HepG2 (cell line): Measurements from ENCODE around the gene CFL1. TPM values are rescaled to one million over a fixed set of nuclear protein-coding genes. Genes with fewer than 3 reads are reported as not detected.

Experiments used
- ATAC-seq: fragments of 200-7000 bp; cut with Tn5 transposase; 3 replicates; pipeline ENCODE4 v1.9.1; 2020; ENCODE audit warnings: mild to moderate bottlenecking, moderate library complexity
- BruUV-seq: library from RNA; stranded (reverse); fragments of 400-500 nt; replicated peaks from 2 replicates; lab custom pipeline; 2021; lab: Mats Ljungman, UMichigan
- CTCF ChIA-PET: fragments of 300-600 bp; formaldehyde crosslinking; extraction: SDS; loops from one replicate; lab custom pipeline; 2021; ENCODE audit warnings: low total read pairs, inconsistent platforms, low intra/inter-chr PET ratio; lab: Yijun Ruan, JAX
- POLR2A ChIA-PET: fragments of 350-600 bp; sonication (Branson Sonifier 250); formaldehyde crosslinking; loops from one replicate; lab custom pipeline; 2020; ENCODE audit warnings: antibody characterized with exemption, inconsistent platforms; lab: Yijun Ruan, JAX
- DNase-seq: peaks from one replicate; pipeline ENCODE4 v3.0.0-alpha.2; 2015; ENCODE audit warnings: low spot score
- FAIRE-seq: peaks from 3 replicates; lab custom pipeline; 2011; peaks lifted over from hg19 to GRCh38; lab: Jason Lieb, UNC
- H2AFZ ChIP-seq: one replicate; pipeline ENCODE4 v1.6.1; 2011; ENCODE audit warnings: low read length, inconsistent platforms
- H3K27ac ChIP-seq: fragments of 300-600 bp; 3 replicates; pipeline ENCODE4 v1.8.0; 2011; ENCODE audit warnings: mixed run types, mild to moderate bottlenecking, mixed read lengths, low read length, inconsistent platforms; ENCODE audit not compliant: insufficient read depth; ENCODE audit errors: extremely low read length
- H3K27me3 ChIP-seq, 2 experiments: fragments of 200-600 bp in 1 of 2; 2 replicates in 1 of 2; 3 replicates in 1 of 2; pipeline versions ENCODE4 v1.6.0 to v1.8.0; 2011; ENCODE audit warnings: low read length in 2 of 2, mild to moderate bottlenecking in 2 of 2, moderate library complexity in 2 of 2, inconsistent platforms in 1 of 2; ENCODE audit not compliant: insufficient read depth in 2 of 2, control insufficient read depth in 1 of 2
- H3K36me3 ChIP-seq, 2 experiments: fragments of 200-600 bp in 1 of 2; replicated peaks in 1 of 2; 2 replicates in 1 of 2; 3 replicates in 1 of 2; pipeline versions ENCODE4 v1.5.1 to v1.8.0; 2011; ENCODE audit warnings: low read length in 2 of 2, inconsistent platforms in 1 of 2; ENCODE audit not compliant: insufficient read depth in 2 of 2, control insufficient read depth in 1 of 2
- H3K4me1 ChIP-seq: 2 replicates; pipeline ENCODE4 v1.5.1; 2012; ENCODE audit warnings: low read length, inconsistent platforms; ENCODE audit not compliant: insufficient read depth
- H3K4me2 ChIP-seq: 2 replicates; pipeline ENCODE4 v1.6.0; 2011; ENCODE audit warnings: low read depth, low read length, inconsistent platforms
- H3K4me3 ChIP-seq, 3 experiments: fragments of 200-600 bp in 1 of 3; sonication (generic), shearing (Covaris generic) in 1 of 3; replicated peaks in 1 of 3; 2 replicates each; pipeline ENCODE4 v1.5.1; 2011 to 2016; ENCODE audit warnings: low read length in 3 of 3, inconsistent platforms in 2 of 3, low read depth in 2 of 3, mild to moderate bottlenecking in 2 of 3, control low read depth in 1 of 3, mixed read lengths in 1 of 3; ENCODE audit not compliant: insufficient read depth in 1 of 3
- H3K79me2 ChIP-seq: one replicate; pipeline ENCODE4 v1.6.1; 2011; ENCODE audit warnings: low read length, inconsistent platforms; ENCODE audit not compliant: insufficient read depth
- H3K9ac ChIP-seq: 2 replicates; pipeline ENCODE4 v1.6.0; 2011; ENCODE audit warnings: mild to moderate bottlenecking, low read depth, low read length, inconsistent platforms; ENCODE audit not compliant: insufficient read depth
- H3K9me3 ChIP-seq: 2 replicates; pipeline ENCODE4 v1.5.1; 2012; ENCODE audit warnings: mild to moderate bottlenecking, low read length
- H4K20me1 ChIP-seq: 2 replicates; pipeline ENCODE4 v1.6.0; 2011; ENCODE audit warnings: inconsistent platforms, mild to moderate bottlenecking, low read length, moderate library complexity; ENCODE audit not compliant: insufficient read depth
- AKAP8 ChIP-seq: sonication (generic); formaldehyde crosslinking; IDR thresholded peaks from 2 replicates; pipeline ENCODE4 v1.5.1; 2020; ENCODE audit warnings: mild to moderate bottlenecking, missing genetic modification reagents
- CREB1 ChIP-seq, 2 experiments: fragments of 450-650 bp in 1 of 2; IDR thresholded peaks; 2 replicates each; pipeline ENCODE4 v1.6.1; 2016 to 2017; ENCODE audit warnings: control low read depth in 1 of 2, mild to moderate bottlenecking in 1 of 2, missing compliant biosample characterization in 1 of 2, missing genetic modification characterization in 1 of 2
- DPF2 ChIP-seq: sonication (generic); formaldehyde crosslinking; IDR thresholded peaks from 2 replicates; pipeline ENCODE4 v1.4.0; 2020; ENCODE audit warnings: mild to moderate bottlenecking, low read depth, missing genetic modification reagents, borderline replicate concordance
- FOXM1 ChIP-seq: sonication (generic); formaldehyde crosslinking; IDR thresholded peaks from 2 replicates; pipeline ENCODE4 v1.5.0; 2020; ENCODE audit warnings: missing genetic modification reagents
- HMG20B ChIP-seq: conservative IDR thresholded peaks from 2 replicates; pipeline ENCODE4 v1.6.1; 2016; ENCODE audit warnings: missing genetic modification reagents, missing compliant biosample characterization
- HNF1B ChIP-seq: sonication (generic); formaldehyde crosslinking; IDR thresholded peaks from 2 replicates; pipeline ENCODE4 v1.5.1; 2020; ENCODE audit warnings: mild to moderate bottlenecking, moderate library complexity, missing genetic modification reagents
- MAFG ChIP-seq: sonication (generic); formaldehyde crosslinking; IDR thresholded peaks from 2 replicates; pipeline ENCODE4 v1.5.1; 2020; ENCODE audit warnings: mild to moderate bottlenecking, missing genetic modification reagents
- MBNL3 ChIP-seq: fragments of 250-450 bp; sonication (Bioruptor Pico); conservative IDR thresholded peaks from 2 replicates; pipeline ENCODE4 v1.8.0; 2022; ENCODE audit warnings: mild to moderate bottlenecking, inconsistent platforms
- NPAS2 ChIP-seq: sonication (generic); formaldehyde crosslinking; IDR thresholded peaks from 2 replicates; pipeline ENCODE4 v1.8.0; 2022; ENCODE audit warnings: mild to moderate bottlenecking, missing genetic modification reagents, borderline replicate concordance
- PLRG1 ChIP-seq: fragments of 450-650 bp; conservative IDR thresholded peaks from 2 replicates; pipeline ENCODE4 v1.6.1; 2016
- RBFOX2 ChIP-seq: fragments of 200-400 bp; formaldehyde crosslinking; IDR thresholded peaks from 2 replicates; pipeline ENCODE4 v1.6.1; 2017; ENCODE audit warnings: low read depth, mild to moderate bottlenecking, low read length
- RFX3 ChIP-seq: IDR thresholded peaks from 2 replicates; pipeline ENCODE4 v1.6.1; 2016; ENCODE audit warnings: missing biosample characterization, missing genetic modification reagents
- TRIM24 ChIP-seq: sonication (generic); formaldehyde crosslinking; IDR thresholded peaks from 2 replicates; pipeline ENCODE4 v1.8.0; 2022; ENCODE audit warnings: mild to moderate bottlenecking, missing genetic modification reagents
- ZBTB3 ChIP-seq: sonication (generic); formaldehyde crosslinking; IDR thresholded peaks from 2 replicates; pipeline ENCODE4 v1.4.0; 2020; ENCODE audit warnings: low read depth, mild to moderate bottlenecking, moderate library complexity, missing genetic modification reagents, borderline replicate concordance
- ZMYM4 ChIP-seq: sonication (generic); formaldehyde crosslinking; IDR thresholded peaks from 2 replicates; pipeline ENCODE4 v1.8.1; 2023; ENCODE audit warnings: mild to moderate bottlenecking, missing genetic modification reagents
- ZNF207 ChIP-seq: fragments of 450-650 bp; IDR thresholded peaks from 2 replicates; pipeline ENCODE4 v1.6.1; 2016; ENCODE audit warnings: antibody characterized with exemption, borderline replicate concordance
- ZNF576 ChIP-seq: sonication (generic); formaldehyde crosslinking; IDR thresholded peaks from 2 replicates; pipeline ENCODE4 v1.4.0; 2020; ENCODE audit warnings: mild to moderate bottlenecking, missing genetic modification reagents
- ZSCAN5A ChIP-seq: sonication (generic); formaldehyde crosslinking; IDR thresholded peaks from 2 replicates; pipeline ENCODE4 v1.8.0; 2022; ENCODE audit warnings: mild to moderate bottlenecking, missing genetic modification reagents, borderline replicate concordance
- WGBS: methylation state at CpG from one replicate; pipeline ENCODE4 v1.1.6; 2017; ENCODE audit warnings: low lambda C conversion rate; 5-methylcytosine and 5-hydroxymethylcytosine counted together
- in situ Hi-C: cut with HindIII; loops from 2 replicates; pipeline ENCODE4 v1.10.0; 2017; ENCODE audit warnings: low pct_unique_long_range_greater_than_20kb; ENCODE audit not compliant: extremely low pct_ligation_motif_present
- intact Hi-C: fragments of 100-400 bp; cut with micrococcal nuclease; formaldehyde crosslinking; loops from one replicate; pipeline ENCODE4 v1.10.0; 2022; ENCODE audit not compliant: unreplicated experiment
- polyA plus RNA-seq, 8 experiments: library from polyadenylated mRNA; depleted of rRNA in 3 of 8; stranded (reverse) in 7 of 8; unstranded in 1 of 8; fragments of >200 nt; fragmentation: Illumina TruSeq in 4 of 8; extraction: Trizol in 4 of 8; gene quantifications; 2 replicates each; pipeline versions ENCODE4 v1.2.1 to v1.2.3, GENCODE V29; 2011 to 2016; ENCODE audit warnings: low read depth in 4 of 8, missing spikeins in 1 of 8, mixed read lengths in 1 of 8; ENCODE audit not compliant: insufficient read depth in 1 of 8
- total RNA-seq, 5 experiments: library from RNA; depleted of rRNA; stranded (reverse); fragments of >200 nt; fragmentation: Illumina TruSeq; extraction: Trizol; gene quantifications; 2 replicates each; pipeline ENCODE4 v1.2.3, GENCODE V29; 2016; ENCODE audit warnings: low read depth in 1 of 5
- TF ChIP-seq, protein P1 (sequence below): sonication (generic); formaldehyde crosslinking; IDR thresholded peaks from 2 replicates; pipeline ENCODE4 v1.4.0; 2020; ENCODE audit warnings: mild to moderate bottlenecking, missing genetic modification reagents
- TF ChIP-seq, protein P2 (sequence below): sonication (generic); formaldehyde crosslinking; IDR thresholded peaks from 2 replicates; pipeline ENCODE4 v1.4.0; 2020; ENCODE audit warnings: mild to moderate bottlenecking, missing genetic modification reagents

The CFL1 gene
- total and polyA plus RNA-seq, 2 of the 13 experiments (the other 11 are each of a cell fraction or from before 2014, with no cell fraction given) = 379 to 383 TPM

DNA sequence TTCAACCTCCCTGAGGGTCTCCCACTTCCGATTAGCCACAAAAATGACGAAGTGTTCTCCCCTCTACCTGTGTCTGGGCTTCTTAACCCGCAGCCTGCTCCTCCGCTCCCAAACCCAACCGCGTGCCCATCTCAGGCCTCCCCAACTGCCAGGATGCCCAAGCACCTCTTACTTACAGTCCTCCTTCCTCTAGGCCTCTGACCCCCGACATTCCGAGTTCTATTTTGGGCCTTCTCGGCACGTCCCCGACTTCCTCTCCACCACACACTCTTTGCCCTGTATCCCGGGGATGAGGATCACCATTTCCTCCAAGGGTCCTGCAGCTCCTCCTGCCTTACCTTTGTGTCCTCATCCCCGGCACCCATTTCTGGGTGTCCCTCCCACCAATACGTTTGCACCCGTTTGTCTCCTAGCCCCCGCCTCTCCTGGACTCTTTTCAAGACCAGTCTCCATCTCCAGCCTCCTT, 1.9 kb upstream of the CFL1 start:
- ChIA-PET CTCF (interaction anchor here (0.9 to 1.9 kb wide), 4 partner anchors 25 to 149 kb away, joined by 3 to 7 read pairs (median 5); no protein-coding TSS in a partner anchor), POLR2A (interaction anchor here (0.6 to 5.4 kb wide), 30 partner anchors 10 to 1014 kb away, joined by 3 to 81 read pairs (median 4); partner anchors contain the start of genes AP5B1, BANF1, CCDC85B and EFEMP2)
- DNase-seq (no peak), ATAC-seq (no peak), FAIRE-seq (no peak)
- in situ Hi-C loops = loop anchor here (10.0 kb wide), 1 partner anchor 305 kb away; the partner anchor contains the start of gene LTBP3
- Histone ChIP-seq H2AFZ (no peak overlapping the region), H3K79me2 (peaks cover 32% of the 10 kb centered on the region), H3K36me3 (peaks cover 19 to 44% of the 10 kb centered on the region in 2 experiments), H3K27me3 (no peaks in the 10 kb centered on the region; a peak in 1 of 5 replicates), H3K4me1 (peaks cover 47% of the 10 kb centered on the region), H3K4me2 (peak overlapping the region; percentile 100), H3K9me3 (no peaks in the 10 kb centered on the region), H3K9ac (peak overlapping the region; percentile 89), H4K20me1 (peaks cover 28% of the 10 kb centered on the region), H3K4me3 (peak overlapping the region; percentile 80 to 99 (median 89)), H3K27ac (peak overlapping the region; percentile 90)
- intact Hi-C loops = loop anchor here (2.0 kb wide), 1 partner anchor 29 kb away; the partner anchor contains the start of gene FIBP
- BruUV-seq = no TSS peak
- 3% methylated on average over 16 of the region's 16 CpGs for WGBS
- TF ChIP-seq ZBTB3 (CRISPR knock-in tag) (no peak), ZNF576 (CRISPR knock-in tag) (no peak), NPAS2 (no peak), RBFOX2 (no peak), ZMYM4 (CRISPR knock-in tag) (no peak), MBNL3 (CRISPR knock-in tag) (no peak), RFX3 (no peak), TRIM24 (CRISPR knock-in tag) (0 out of 2 replicates have a peak, but pooled peaks have one; percentile 21), DPF2 (CRISPR knock-in tag) (no peak), MAFG (no peak), PLRG1 (no peak), CREB1 (IDR thresholded peaks at IDR 0.05) (no peak), CREB1 (CRISPR knock-in tag; IDR thresholded peaks at IDR 0.05) (no peak), ZSCAN5A (CRISPR knock-in tag) (no peak), HMG20B (CRISPR knock-in tag) (no peak), ZNF207 (no peak), HNF1B (CRISPR knock-in tag) (peak; percentile 13; the same call in 1 of the 2 replicates), FOXM1 (no peak), AKAP8 (CRISPR knock-in tag) (peak; percentile 34; the same call in 1 of the 2 replicates)
- TF ChIP-seq, protein P1, sequence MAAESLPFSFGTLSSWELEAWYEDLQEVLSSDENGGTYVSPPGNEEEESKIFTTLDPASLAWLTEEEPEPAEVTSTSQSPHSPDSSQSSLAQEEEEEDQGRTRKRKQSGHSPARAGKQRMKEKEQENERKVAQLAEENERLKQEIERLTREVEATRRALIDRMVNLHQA (CRISPR knock-in tag) = no peak
- TF ChIP-seq, protein P2, sequence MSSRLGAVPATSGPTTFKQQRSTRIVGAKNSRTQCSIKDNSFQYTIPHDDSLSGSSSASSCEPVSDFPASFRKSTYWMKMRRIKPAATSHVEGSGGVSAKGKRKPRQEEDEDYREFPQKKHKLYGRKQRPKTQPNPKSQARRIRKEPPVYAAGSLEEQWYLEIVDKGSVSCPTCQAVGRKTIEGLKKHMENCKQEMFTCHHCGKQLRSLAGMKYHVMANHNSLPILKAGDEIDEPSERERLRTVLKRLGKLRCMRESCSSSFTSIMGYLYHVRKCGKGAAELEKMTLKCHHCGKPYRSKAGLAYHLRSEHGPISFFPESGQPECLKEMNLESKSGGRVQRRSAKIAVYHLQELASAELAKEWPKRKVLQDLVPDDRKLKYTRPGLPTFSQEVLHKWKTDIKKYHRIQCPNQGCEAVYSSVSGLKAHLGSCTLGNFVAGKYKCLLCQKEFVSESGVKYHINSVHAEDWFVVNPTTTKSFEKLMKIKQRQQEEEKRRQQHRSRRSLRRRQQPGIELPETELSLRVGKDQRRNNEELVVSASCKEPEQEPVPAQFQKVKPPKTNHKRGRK (CRISPR knock-in tag) = 0 out of 2 replicates have a peak, but pooled peaks have one; percentile 50
